Measurements from ENCODE around the gene CCDC86.

DNA sequence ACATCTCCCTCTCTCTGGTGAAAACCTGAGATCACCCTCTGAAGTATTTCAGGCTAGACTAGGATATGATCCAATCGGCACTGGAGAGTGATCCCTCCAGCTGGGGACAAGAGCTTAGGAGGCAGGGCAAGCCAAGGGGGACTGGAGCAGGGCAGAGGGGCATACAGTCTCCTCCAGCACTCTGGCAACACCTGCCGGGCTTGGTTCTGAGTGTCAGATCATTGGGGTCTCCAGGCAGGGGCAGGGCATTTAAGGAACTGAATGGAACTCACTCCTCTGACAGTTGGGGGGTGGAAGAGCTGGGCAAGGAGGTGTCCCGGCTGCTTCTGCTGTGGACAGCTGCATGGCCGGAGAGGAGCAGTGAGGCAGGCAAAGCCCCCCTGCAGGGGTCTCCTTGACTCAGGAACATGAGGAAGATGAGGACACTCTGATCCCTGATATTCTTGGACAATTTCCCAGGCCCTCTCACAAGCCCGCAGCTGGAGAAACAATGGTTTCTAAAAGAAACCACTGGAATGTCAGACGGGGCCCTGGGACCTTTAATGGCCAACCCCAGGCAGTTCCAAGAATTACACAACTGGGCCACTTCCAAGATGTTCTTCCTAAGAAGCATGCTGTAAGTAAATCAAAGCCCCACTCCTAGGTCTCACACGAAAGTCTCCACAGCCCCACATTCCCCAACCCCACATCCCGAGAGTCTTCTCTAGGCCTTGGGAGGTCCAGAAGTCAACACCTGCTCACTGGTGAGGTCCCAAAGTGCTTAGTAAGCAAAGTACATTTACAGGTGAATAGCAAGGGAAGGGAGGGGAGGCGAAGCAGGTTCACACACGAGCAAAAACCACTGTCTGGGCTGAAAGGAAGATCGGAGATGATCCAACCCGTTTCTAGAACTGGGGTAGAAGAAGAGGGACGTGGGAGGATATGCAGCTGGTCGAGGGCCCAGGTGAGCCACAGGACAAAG is 1.2 kb upstream of the CCDC86 start:
- TF ChIP-seq, protein P1, sequence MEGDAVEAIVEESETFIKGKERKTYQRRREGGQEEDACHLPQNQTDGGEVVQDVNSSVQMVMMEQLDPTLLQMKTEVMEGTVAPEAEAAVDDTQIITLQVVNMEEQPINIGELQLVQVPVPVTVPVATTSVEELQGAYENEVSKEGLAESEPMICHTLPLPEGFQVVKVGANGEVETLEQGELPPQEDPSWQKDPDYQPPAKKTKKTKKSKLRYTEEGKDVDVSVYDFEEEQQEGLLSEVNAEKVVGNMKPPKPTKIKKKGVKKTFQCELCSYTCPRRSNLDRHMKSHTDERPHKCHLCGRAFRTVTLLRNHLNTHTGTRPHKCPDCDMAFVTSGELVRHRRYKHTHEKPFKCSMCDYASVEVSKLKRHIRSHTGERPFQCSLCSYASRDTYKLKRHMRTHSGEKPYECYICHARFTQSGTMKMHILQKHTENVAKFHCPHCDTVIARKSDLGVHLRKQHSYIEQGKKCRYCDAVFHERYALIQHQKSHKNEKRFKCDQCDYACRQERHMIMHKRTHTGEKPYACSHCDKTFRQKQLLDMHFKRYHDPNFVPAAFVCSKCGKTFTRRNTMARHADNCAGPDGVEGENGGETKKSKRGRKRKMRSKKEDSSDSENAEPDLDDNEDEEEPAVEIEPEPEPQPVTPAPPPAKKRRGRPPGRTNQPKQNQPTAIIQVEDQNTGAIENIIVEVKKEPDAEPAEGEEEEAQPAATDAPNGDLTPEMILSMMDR (IDR thresholded peaks at IDR 0.05; ENCODE audit: low read depth, low read length) = no peak
- TF ChIP-seq, protein P2, sequence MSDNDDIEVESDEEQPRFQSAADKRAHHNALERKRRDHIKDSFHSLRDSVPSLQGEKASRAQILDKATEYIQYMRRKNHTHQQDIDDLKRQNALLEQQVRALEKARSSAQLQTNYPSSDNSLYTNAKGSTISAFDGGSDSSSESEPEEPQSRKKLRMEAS (IDR thresholded peaks at IDR 0.05; ENCODE audit: low read depth, low read length) = no peak
